ENCODE results near the gene SRPK1.

SRPK1 gene

GRCh38 chr6:35787266-35788218 lies 133.4 kb downstream of the SRPK1 start:
- Histone ChIP-seq H3K4me1 (ENCODE audit: low read depth, poor library complexity, severe bottlenecking) (no peaks in the 10 kb centered on the region), H3K36me3 (ENCODE audit: insufficient read depth) (no peaks in the 10 kb centered on the region), H3K27ac (no peak overlapping the region), H3K4me2 (no peak overlapping the region), H3K79me2 (ENCODE audit: insufficient read depth, low read depth) (no peaks in the 10 kb centered on the region), H3K27me3 (ENCODE audit: insufficient read depth, low read depth) (no peaks in the 10 kb centered on the region), H4K20me1 (ENCODE audit: insufficient read depth) (no peaks in the 10 kb centered on the region), H3K9ac (no peak overlapping the region), H3K4me3 (IDR thresholded peaks at IDR 0.05; ENCODE audit: insufficient read depth, low read depth, low read length) (no peak overlapping the region), H2AFZ (ENCODE audit: low read depth) (no peak overlapping the region)
- TF ChIP-seq, protein P1, sequence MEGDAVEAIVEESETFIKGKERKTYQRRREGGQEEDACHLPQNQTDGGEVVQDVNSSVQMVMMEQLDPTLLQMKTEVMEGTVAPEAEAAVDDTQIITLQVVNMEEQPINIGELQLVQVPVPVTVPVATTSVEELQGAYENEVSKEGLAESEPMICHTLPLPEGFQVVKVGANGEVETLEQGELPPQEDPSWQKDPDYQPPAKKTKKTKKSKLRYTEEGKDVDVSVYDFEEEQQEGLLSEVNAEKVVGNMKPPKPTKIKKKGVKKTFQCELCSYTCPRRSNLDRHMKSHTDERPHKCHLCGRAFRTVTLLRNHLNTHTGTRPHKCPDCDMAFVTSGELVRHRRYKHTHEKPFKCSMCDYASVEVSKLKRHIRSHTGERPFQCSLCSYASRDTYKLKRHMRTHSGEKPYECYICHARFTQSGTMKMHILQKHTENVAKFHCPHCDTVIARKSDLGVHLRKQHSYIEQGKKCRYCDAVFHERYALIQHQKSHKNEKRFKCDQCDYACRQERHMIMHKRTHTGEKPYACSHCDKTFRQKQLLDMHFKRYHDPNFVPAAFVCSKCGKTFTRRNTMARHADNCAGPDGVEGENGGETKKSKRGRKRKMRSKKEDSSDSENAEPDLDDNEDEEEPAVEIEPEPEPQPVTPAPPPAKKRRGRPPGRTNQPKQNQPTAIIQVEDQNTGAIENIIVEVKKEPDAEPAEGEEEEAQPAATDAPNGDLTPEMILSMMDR (conservative IDR thresholded peaks at IDR 0.05; ENCODE audit: low read depth, low read length): no peak

GRCh38 chr6:35786810-35787209 lies 134.1 kb downstream of the SRPK1 start:
- Histone ChIP-seq H3K4me3 (IDR thresholded peaks at IDR 0.05; ENCODE audit: insufficient read depth, low read depth, low read length) (no peak overlapping the region), H3K4me2 (no peak overlapping the region), H3K36me3 (ENCODE audit: insufficient read depth) (no peaks in the 10 kb centered on the region), H3K27me3 (ENCODE audit: insufficient read depth, low read depth) (no peaks in the 10 kb centered on the region), H3K4me1 (ENCODE audit: low read depth, poor library complexity, severe bottlenecking) (no peaks in the 10 kb centered on the region), H2AFZ (ENCODE audit: low read depth) (no peak overlapping the region), H3K27ac (no peak overlapping the region), H3K9ac (no peak overlapping the region), H4K20me1 (ENCODE audit: insufficient read depth) (no peaks in the 10 kb centered on the region), H3K79me2 (ENCODE audit: insufficient read depth, low read depth) (no peaks in the 10 kb centered on the region)
- TF ChIP-seq, protein P1 (conservative IDR thresholded peaks at IDR 0.05; ENCODE audit: low read depth, low read length): no peak

DNA sequence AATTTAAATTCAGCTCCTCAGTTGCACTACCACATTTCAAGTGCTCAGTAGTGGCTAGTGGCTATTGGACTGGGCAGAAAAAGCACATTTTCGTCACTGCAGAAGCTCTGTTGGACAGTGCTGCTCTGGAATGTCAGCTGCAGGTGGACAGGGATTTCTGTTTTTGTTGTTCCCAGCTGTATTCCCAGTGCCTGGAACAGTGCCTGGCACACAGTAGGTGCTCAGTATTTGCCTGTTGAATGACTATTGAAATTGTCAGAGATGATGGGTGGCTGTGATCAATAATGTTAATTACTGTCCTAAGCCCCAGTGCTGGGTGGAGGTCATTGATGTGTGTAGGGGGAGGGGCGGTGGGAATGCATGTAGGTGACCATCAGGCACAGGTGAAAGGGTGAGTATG lies 134.6 kb downstream of the SRPK1 start:
- Histone ChIP-seq H3K79me2 (ENCODE audit: insufficient read depth, low read depth) (no peaks in the 10 kb centered on the region), H3K27ac (no peak overlapping the region), H3K9ac (no peak overlapping the region), H3K4me2 (no peak overlapping the region), H3K4me1 (ENCODE audit: low read depth, poor library complexity, severe bottlenecking) (no peaks in the 10 kb centered on the region), H3K36me3 (ENCODE audit: insufficient read depth) (no peaks in the 10 kb centered on the region), H2AFZ (ENCODE audit: low read depth) (no peak overlapping the region), H3K27me3 (ENCODE audit: insufficient read depth, low read depth) (no peaks in the 10 kb centered on the region), H3K4me3 (IDR thresholded peaks at IDR 0.05; ENCODE audit: insufficient read depth, low read depth, low read length) (no peak overlapping the region), H4K20me1 (ENCODE audit: insufficient read depth) (no peaks in the 10 kb centered on the region)
- TF ChIP-seq, protein P1 (conservative IDR thresholded peaks at IDR 0.05; ENCODE audit: low read depth, low read length): no peak

DNA sequence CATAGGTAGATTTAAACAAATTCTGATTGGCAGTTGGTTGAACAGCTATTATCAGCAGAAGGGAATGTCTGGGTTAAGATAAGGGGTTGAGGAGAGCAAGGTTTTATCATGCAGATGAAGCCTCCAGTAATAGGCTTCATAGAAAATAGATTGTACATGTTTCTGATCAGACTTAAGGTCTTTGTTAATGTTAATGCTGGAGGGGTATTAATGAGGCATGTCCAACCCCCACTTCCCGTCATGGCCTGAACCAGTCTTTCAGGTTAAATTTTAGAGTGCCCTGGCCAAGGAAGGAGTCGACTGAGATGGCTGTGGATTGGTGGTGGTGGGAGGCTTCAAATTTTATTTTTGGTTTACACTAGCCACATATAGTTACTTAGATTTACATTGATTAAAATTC lies 136.7 kb downstream of the SRPK1 start:
- Histone ChIP-seq H3K79me2 (ENCODE audit: insufficient read depth, low read depth) (no peaks in the 10 kb centered on the region), H3K27ac (no peak overlapping the region), H3K9ac (no peak overlapping the region), H3K4me1 (ENCODE audit: low read depth, poor library complexity, severe bottlenecking) (no peaks in the 10 kb centered on the region), H4K20me1 (ENCODE audit: insufficient read depth) (no peaks in the 10 kb centered on the region), H3K4me3 (IDR thresholded peaks at IDR 0.05; ENCODE audit: insufficient read depth, low read depth, low read length) (no peak overlapping the region), H3K4me2 (no peak overlapping the region), H3K36me3 (ENCODE audit: insufficient read depth) (no peaks in the 10 kb centered on the region), H3K27me3 (ENCODE audit: insufficient read depth, low read depth) (no peaks in the 10 kb centered on the region), H2AFZ (ENCODE audit: low read depth) (no peak overlapping the region)
- TF ChIP-seq, protein P1 (conservative IDR thresholded peaks at IDR 0.05; ENCODE audit: low read depth, low read length): no peak

Data from KMS-11 (cell line).